Sciatic nerve (tissue), 2 donors: ENCODE results near the gene DLGAP1. TPM values are rescaled to one million over a fixed set of nuclear protein-coding genes. Genes with fewer than 3 reads are reported as not detected.
"Not testable (repeated sequence)": the region's sequence is repeated elsewhere in the genome, so short reads cannot be mapped to it uniquely, and the experiment has no call there.

ENCODE experiments used
- ATAC-seq: fragments of 200-7000 bp; cut with Tn5 transposase; one replicate; pipeline ENCODE4 v1.9.1; 2020; ENCODE audit warnings: mild to moderate bottlenecking, moderate library complexity
- DNase-seq: peaks from one replicate; pipeline ENCODE4 v3.0.0-alpha.2; 2020; ENCODE audit warnings: low spot score
- intact Hi-C: fragments of 100-400 bp; cut with DNase I; formaldehyde crosslinking; loops from one replicate; pipeline ENCODE4 v1.14.2; 2022
- total RNA-seq: library from RNA; stranded (reverse); fragmentation: NEBNext Ultra II Directional; extraction: Animal tissue kit (Norgen Biotek cat#: 25700); gene quantifications from one replicate; pipeline ENCODE4 v1.2.1, GENCODE V29; 2021
- donor health status: DM: no; HTN: no; CAD: no.
- donor health status: DM: no; HTN: no; CAD: no.

Gene DLGAP1
- total RNA-seq, 1 donor from 2014 or later, result 0.98 TPM

DNA sequence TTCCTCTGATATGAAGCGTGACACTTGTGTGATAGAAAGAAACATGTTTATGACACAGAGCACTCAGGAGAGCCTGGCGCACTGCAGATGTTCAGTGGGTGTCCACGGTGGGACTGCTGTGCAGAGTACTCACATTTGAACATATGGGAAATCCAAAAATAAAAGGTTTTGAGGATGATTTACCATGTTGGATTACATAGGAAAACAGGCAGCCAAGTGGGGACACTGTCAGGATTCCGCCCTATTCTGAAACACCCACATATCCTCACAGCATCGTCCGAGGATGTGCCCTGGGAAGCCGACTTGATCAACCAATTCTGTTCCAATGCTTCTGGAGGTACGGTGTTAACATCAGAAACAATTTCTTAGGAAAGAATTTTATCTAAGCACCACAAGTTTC lies 741.4 kb downstream of the DLGAP1 start:
- no peak for DNase-seq
- intact Hi-C loops, result no loop called here
- no peak for ATAC-seq

GRCh38 chr18:3713166-3713565 lies 741.9 kb downstream of the DLGAP1 start:
- intact Hi-C loops, result no loop called here
- no peak for DNase-seq
- no peak for ATAC-seq

GRCh38 chr18:3712491-3712890 lies 742.6 kb downstream of the DLGAP1 start:
- no peak for DNase-seq
- intact Hi-C loops, result no loop called here
- no peak for ATAC-seq

DNA sequence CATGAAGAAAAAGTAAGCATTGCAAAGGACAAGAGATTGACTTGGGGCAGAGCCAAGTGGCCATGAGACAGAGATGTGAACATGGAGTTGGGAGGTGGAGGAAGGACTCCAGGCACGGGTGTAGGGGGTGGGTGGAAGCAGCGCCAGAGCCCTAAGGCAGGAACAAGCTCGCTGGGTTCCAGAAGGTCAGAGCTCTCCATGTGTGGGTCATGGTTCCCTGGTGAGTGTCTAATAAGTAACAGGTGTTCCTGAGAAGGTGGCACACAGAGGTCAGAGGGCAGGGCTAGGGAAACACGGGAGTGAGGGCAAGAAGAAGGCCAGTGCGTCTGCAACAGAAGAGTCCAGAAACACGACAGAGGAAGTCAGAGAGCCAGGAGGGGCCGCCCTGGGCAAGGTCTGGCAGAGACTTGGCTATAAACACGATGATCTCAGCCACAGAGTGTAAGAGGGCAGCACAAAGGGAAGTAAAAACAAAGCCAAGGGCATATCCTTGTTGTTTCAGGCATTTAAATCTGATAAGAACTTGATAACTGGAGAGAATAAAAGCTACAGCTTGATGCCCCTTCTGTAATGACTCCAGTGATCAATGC lies 744.3 kb downstream of the DLGAP1 start:
- DNase-seq (no peak), ATAC-seq (peak; percentile 81)
- intact Hi-C loops, result no loop called here

- intact Hi-C loops, result no loop called here
- ATAC-seq (no peak), DNase-seq (no peak)
Measured at GRCh38 chr18:3709205-3709604, 745.9 kb downstream of the DLGAP1 start.

- DNase-seq, result no peak
- no peak for ATAC-seq
- intact Hi-C loops, result no loop called here
Measured at GRCh38 chr18:3706279-3707097, 748.6 kb downstream of the DLGAP1 start.

DNA sequence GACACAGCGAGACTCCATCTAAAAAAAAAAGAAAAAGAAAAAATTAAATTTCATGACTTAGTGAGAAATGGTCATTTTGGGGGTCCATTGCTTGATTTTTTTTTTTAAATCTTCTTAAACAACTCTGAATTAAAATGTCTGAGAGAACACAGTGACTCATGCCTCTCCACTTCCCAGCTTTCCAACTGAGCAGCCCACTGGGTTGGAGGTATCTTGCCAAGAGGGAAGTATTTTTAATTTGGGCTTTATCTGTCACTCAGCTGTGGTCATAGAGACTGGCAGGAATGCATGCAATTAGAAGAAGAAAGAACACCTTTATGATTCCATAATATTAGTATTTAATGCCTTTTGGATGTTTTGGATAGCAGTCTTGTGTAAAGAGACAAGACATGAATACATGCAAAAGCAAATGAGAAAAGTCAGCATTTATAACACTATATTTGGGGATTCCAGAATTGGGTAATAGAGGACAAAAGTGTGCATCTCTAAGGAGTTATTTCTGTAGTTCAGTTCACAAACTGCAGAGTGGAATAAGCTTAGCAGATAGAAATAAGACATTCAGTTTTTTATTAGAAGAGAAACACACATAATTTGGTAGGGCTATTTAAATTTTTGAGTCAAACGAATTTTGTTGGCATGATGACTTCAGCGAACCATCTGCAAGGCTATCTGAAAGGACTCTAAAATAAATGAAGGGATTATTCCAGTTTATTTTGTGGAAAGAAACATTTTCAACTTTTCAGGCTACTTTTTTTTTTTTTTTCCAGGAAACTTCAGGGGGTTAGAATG lies 750.4 kb downstream of the DLGAP1 start:
- no peak for DNase-seq
- intact Hi-C loops, result no loop called here
- no peak for ATAC-seq

DNA sequence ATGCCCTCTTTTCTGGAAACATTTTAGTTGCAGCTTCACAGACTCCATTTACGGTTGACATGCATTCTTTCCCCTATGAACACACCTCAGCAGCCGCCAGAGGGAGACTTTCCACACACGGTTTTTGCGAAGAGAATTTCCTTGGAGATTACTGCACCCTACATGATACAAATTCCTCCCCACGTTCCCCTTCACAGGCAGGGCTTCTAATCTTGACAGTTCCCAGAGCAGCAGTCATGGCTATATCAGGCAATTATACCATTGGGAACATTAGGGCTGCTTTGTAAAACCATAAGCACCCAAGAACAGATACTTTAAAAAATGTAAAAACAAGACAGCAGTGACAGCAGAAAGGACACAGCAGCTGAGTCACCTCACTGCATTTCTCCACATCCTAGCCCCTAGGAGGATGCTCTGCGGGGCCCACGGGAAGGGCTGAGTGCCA lies 751.4 kb downstream of the DLGAP1 start:
- DNase-seq, result peak; percentile 82
- peak; percentile 78 for ATAC-seq
- intact Hi-C loops, result no loop called here

DNA sequence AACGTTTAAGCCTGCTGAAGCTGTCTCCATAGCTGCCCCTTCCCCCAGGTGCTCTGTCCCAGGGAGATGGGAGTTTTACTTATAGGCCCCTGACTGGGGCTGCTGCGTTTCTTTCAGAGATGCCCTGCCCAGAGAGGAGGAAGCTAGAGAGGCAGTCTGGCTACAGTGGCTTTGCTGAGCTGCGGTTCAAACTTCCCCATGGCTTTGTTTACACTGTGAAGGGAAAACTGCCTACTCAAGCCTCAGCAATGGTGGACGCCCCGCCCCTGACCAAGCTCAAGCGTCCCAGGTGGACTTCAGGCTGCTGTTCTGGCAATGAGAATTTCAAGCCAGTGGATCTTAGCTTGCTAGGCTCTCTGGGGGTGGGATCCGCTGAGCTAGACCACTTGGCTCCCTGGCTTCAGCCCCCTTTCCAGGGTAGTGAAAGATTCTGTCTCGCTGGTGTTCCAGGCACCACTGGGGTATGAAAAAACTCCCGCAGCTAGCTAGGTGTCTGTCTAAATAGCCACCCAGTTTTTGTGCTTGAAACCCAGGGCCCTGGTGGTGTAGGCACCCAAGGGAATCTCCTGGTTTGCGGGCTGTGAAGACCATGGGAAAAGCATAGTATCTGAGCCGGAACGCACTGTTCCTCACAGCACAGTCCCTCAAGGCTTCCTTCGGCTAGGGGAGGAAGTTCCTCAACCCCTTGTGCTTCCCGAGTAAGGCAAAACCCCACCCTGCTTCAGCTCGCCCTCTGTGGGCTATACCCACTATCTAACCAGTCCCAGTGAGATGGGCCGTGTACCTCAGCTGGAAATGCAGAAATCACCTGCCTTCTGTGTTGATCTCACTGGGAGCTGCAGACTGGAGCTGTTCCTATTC lies 755.2 kb downstream of the DLGAP1 start:
- intact Hi-C loops, DNase-seq: not testable (repeated sequence)
- ATAC-seq, result peak; percentile 74

DNA sequence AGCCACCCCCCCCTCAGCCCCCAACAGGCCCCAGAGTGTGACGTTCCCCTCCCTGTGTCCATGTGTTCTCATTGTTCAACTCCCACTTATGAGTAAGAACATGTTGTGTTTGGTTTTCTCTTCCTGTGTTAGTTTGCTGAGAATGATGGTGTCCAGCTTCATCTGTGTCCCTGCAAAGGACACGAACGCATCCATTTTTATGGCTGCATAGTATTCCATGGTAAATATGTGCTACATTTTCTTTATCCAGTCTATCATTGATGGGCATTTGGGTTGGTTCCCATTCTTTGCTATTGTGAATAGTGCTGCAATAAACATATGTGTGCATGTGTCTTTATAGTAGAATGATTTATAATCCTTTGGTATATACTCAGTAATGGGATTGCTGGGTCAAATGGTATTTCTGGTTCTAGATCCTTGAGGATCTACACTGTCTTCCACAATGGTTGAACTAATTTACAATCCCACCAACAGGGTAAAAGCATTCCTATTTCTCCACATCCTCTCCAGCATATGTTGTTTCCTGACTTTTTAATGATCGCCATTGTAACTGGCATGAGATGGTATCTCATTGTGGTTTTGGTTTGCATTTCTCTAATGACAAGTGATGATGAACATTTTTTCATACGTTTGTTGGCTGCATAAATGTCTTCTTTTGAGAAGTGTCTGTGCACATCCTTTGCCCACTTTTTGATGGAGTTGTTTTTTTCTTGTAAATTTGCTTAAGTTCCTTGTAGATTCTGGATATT lies 760.9 kb downstream of the DLGAP1 start:
- DNase-seq, intact Hi-C loops, ATAC-seq: not testable (repeated sequence)

DNA sequence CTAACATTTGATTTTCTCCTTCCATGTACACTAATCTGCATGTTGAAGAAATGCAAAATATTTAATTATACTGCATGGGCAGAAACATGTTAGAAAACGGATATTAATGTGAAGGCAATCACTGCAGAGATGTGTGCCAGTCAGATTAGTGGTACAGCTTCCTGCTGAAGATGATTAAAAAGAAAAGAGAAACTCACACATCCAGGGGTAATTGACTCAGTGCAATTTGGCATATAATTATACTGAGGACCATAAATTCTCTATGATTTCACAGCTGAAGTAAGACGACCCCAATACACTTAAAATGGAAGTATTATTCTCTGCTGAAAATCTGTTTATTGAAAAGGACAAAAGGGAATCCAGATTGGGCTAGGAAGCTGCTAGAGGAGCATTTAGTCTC lies 761.7 kb downstream of the DLGAP1 start:
- ATAC-seq, result no peak
- DNase-seq, result no peak
- intact Hi-C loops, result no loop called here

- intact Hi-C loops, result no loop called here
- no peak for DNase-seq
- ATAC-seq, result peak; percentile 17
Measured at GRCh38 chr18:3692691-3693090, 762.4 kb downstream of the DLGAP1 start.

GRCh38 chr18:3692113-3692621 lies 762.9 kb downstream of the DLGAP1 start:
- DNase-seq (no peak), ATAC-seq (no peak)
- intact Hi-C loops, result no loop called here

GRCh38 chr18:3691705-3692104 lies 763.4 kb downstream of the DLGAP1 start:
- no peak for ATAC-seq
- DNase-seq, result no peak
- intact Hi-C loops, result no loop called here

GRCh38 chr18:3690764-3691066 lies 764.4 kb downstream of the DLGAP1 start:
- intact Hi-C loops, result no loop called here
- no peak for ATAC-seq
- DNase-seq, result no peak

DNA sequence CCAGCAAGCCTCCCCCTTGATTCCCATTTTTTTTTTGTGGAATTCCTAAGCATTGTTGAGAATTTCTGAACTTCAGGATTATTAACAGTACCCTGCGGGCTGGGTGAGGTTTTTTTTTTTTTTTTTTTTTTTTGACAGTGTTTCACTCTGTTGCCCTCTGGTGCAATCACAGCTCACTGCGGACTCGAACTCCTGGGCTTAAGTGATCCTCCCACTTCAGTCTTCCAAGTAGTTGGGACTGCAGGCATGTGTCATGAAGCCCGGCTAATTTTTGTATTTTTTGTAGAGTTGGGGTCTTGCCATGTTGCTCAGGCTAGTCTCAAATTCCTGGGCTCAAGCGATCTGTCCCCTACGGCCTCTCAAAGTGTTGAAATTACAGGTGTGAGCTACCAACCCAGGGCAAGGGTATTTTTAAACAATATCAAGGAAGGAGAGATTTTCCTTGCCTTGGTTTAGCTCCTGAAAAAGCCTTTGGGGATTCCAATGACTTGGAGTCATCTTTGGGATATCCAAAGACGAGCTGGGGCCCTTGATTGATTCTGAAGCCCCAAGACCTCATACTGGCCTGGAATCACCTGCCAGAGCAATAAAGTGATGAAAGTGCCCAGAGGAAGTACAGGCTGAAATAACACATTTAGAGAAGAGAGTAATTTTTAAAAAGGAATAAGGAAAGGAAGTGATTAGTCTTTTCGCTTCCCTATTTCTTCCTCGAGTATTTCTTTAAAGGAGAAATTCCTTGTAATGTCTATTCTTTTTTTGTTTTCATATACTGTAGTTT lies 764.9 kb downstream of the DLGAP1 start:
- ATAC-seq (no peak), DNase-seq (no peak)
- intact Hi-C loops, result no loop called here

GRCh38 chr18:3689091-3689490 lies 766.0 kb downstream of the DLGAP1 start:
- no peak for DNase-seq
- intact Hi-C loops, result no loop called here
- ATAC-seq, result no peak

DNA sequence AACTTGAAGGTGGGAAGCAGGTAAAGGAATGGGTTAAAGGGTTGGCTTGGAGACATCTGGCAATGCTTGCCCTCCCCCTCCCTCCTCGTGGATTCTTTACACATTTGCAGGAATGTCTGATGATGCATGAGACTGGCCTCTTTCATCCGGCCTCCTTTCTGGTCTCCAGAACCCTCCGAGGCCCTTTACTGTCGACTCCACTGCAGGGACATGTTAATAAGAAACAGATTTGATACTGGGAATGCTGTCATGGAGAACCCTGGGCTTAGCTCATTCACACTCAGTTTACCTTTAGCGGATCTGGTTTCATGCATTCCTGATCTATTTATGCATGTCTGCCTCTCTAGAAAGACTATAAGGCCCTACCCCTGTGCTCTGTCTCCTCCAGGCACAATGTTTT lies 766.4 kb downstream of the DLGAP1 start:
- DNase-seq (no peak), ATAC-seq (peak; percentile 37)
- intact Hi-C loops, result no loop called here
